NCI-H2227 (cell line): ENCODE data around the gene DYRK4.
A peak's percentile ranks its signal among the peaks of the same experiment; 100 is the strongest.
"Not testable (repeated sequence)": the region's sequence is repeated elsewhere in the genome, so short reads cannot be mapped to it uniquely, and the experiment has no call there.

ENCODE experiments used
- DNase-seq: peaks from one replicate; lab custom pipeline; 2025; ENCODE audit not compliant: unreplicated experiment; lab: John Stamatoyannopoulos, UW

The DYRK4 gene, protein sequence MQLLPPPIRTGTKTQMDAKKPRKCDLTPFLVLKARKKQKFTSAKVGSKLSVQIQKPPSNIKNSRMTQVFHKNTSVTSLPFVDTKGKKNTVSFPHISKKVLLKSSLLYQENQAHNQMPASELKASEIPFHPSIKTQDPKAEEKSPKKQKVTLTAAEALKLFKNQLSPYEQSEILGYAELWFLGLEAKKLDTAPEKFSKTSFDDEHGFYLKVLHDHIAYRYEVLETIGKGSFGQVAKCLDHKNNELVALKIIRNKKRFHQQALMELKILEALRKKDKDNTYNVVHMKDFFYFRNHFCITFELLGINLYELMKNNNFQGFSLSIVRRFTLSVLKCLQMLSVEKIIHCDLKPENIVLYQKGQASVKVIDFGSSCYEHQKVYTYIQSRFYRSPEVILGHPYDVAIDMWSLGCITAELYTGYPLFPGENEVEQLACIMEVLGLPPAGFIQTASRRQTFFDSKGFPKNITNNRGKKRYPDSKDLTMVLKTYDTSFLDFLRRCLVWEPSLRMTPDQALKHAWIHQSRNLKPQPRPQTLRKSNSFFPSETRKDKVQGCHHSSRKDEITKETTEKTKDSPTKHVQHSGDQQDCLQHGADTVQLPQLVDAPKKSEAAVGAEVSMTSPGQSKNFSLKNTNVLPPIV

DNA sequence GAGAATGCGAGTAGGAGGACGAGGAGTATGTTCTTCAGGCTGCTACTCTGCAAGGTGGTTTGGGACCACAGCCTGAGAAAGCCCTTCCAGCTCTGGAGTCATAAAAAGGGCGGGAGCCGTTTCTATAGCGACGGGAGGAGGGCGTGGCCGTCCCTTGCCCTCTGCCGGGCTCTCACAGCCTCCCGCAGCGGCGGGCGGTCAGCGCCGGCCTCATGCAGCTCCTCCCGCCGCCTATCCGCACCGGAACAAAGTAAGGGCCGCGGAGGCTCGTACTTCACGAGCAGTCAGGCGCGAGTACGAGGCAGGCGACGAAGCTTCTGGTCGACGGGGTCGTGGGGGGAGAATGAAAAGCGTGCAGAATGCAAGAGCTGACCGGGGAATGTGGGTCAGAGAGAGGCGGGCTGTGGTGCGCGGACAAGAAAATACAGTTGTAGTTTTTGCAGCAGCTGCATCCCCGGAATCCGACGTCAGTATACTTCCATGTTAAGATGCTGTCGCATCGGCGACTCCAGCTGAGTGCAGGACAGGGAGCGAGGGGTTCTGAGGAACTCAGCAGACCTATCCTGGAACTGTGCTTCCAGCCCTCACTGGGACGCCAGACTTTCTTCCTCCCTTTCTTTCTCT lies at the start of gene DYRK4:
DYRK4 (plus strand) TSS at position 175 of the 624 bp plus-strand sequence; CDS start at position 213, 38 bp downstream.
- peak; percentile 89 for DNase-seq

DNA sequence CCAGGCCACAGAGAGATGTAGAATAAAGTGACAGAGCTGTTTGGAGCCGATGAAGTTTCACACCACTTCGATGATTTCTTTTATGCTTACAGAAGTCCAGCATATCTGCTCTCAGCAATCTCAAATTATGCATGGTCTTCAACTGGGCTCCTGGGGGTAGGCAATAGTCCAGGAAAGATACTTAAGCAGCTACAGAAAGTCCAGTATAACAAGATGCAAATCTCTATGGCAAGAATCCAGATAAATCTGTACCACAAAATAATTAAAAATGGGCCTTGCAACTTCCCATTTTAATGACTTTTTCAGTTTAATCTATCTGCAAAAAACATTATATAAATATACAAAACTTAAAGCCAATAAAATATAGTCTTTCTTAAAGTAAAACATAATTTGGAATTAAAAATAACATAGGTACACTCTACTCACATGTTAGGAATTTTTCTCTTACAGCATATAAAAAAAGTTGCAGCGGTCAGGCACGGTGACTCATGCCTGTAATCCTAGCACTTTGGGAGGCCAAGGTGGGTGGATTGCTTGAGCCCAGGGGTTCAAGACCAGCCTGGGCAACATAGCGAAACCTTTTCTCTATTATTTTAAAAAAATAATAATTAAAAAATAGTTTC lies 43.8 kb upstream of the DYRK4 start:
- no peak for DNase-seq

DNA sequence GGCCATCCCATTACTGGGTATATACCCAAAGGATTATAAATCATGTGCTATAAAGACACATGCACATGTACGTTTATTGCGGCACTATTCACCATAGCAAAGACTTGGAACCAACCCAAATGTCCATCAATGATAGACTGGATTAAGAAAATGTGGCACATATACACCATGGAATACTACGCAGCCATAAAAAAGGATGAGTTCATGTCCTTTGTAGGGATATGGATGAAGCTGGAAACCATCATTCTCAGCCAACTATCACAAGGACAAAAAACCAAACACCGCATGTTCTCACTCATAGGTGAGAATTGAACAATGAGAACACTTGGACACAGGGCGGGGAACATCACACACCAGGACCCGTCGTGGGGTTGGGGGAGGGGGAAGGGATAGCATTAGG lies 38.6 kb upstream of the DYRK4 start:
- not testable (repeated sequence) for DNase-seq

DNA sequence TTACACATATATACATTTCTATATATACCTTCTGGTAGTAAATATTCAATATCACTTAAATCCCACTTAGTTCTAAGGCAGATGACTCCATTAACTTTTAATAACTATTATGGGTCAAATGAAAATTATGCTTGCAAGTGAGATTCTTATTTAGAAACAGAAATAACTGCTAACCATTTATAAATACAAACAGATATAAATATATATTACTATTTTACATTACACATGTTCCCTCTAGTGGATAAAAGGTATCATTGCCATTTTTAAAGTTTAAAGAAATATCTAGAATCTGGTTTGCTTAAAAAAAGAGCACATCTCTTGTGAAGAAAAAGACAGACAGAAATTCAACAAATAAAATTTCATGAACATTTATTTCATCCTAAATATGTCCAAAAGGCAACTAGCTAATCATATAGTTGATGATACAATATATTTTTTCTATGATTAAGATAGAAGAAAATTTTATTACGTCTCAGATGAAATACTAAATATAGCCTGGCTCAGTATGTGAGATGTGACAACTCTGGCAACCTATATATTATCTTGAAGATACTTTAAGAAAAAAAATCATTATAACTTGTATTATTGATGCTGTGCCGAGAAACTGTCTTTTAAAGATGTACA lies 35.0 kb upstream of the DYRK4 start:
- DNase-seq = peak; percentile 1

DNA sequence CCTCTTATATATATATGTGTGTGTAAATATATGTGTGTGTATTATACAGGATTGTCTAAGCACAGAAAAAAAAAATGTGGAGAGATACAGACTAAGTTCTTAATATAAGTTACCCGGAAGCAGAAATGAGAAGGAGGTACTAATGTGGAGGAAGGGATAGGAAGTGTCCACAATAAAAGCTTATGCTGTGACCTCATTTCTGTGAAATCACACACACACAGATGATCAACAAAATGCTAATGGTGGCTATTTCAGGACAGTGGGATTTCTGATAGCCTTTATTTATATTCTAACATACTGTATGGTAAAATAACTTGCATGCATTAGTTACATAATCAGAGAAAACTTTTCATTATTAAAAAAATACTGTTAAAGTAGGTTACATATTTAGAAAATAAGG lies 31.8 kb upstream of the DYRK4 start:
- no peak for DNase-seq

DNA sequence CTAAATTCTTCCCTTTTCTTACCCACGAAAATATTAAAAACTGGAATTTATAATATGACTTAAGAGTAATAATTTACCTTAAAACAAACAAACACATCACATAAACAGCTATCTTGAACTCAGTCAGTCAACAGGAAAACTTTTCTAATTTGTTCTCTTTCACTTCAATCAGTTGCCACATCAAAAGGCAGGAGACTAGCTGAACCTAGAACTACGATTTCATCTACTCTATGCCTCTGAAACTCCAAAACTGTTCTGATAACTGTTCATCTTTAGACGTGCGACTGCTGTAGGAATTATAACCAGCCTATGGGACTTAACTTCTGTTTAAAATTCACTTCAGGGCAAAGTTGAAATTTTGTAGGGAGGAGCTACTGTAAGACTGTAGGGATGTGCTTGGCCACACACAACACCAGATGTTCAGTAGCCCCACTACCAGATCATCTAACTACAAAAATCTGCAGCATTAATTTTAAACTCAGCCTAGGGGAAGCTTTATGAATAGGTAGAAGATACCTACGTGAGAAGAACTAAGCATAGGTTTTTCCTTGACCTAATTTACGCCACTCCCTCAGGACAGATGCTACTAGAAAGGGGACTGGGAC lies 30.9 kb upstream of the DYRK4 start:
- no peak for DNase-seq

DNA sequence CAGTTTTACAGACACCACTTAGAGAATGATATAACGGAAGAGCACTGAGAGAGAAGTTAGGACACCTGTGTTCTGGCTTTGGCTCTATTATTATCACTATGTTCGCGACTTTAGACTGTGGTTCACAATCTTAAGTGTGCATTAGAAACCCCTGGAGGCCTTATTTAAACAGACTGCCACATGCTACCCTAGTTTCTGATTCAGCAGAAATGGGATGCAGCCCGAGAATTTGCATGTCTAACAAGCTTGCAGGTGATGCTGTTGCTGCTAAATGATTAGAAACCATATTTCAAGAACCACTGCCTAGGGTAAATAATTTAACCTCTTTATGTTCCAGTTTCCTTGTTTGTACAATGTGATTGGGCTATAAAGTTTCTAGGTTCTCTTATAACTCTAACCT lies 26.9 kb upstream of the DYRK4 start:
- no peak for DNase-seq

DNA sequence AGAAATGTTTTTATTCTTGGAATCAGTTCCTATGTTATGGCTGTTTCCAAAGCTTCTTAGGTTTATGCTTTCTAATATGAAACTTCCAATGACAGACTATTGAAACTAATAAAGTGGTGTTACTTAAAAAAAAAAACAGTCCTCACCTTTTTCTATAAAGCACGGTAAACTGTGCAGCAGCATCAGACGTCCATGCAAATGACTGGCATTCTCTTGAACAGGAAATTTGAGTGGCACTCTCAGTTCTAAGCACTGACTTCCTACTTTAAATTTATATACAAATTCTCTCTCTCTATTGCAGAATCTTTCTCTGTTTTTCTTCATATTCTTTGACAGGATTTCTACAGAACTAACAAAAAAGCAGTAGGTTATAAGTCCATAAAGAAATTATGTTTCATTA lies 26.1 kb upstream of the DYRK4 start:
- DNase-seq = no peak

DNA sequence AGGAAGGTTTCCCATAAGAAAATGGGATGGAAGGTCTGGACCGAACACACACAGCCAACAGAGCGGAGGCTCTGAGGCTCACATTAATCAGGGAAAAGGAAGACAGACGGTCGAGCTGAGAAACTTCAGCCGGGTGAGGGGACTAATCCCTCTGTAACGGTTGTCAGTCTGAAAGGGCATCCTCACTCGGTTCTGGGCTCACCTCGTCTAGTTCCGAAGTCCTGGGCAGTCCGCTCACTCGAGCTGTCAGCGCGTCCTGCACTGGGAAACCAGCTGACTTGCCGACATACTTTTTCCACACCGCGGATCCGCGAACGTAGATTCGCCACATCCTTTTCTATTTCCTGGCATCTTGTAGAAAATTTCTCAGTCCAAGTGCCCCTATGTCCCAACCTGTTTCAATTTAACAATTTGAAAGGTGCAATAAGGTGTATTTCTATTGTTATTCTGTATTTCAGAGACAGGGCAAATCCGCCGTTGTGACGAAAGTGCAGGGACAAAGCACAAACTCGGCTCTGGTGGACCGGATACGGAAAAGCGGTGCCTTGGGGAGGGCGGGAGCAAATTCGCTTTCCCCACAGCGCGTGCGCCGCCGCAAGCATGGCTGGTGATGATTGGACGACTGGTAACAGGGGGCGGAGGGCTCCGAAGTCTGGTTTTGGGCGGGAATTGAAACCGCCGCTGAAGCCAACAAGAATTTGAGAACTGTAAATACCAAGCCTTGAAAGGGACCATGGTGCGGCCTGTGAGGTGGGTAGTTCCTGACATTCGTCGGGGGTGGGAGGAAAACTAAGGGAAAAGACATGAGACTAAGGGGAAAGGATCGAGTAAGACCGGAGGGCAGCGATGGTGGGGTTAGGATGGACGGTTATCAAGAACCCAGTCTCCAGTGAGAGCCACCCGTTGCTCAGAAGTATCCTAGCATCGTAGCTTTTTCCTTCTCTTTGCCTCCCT lies 23.5 kb upstream of the DYRK4 start, which contains the start of gene RAD51AP1:
RAD51AP1 (plus strand) TSS at position 684 of the 954 bp plus-strand sequence; CDS start at position 734, 50 bp downstream.
- peak; percentile 94 for DNase-seq

DNA sequence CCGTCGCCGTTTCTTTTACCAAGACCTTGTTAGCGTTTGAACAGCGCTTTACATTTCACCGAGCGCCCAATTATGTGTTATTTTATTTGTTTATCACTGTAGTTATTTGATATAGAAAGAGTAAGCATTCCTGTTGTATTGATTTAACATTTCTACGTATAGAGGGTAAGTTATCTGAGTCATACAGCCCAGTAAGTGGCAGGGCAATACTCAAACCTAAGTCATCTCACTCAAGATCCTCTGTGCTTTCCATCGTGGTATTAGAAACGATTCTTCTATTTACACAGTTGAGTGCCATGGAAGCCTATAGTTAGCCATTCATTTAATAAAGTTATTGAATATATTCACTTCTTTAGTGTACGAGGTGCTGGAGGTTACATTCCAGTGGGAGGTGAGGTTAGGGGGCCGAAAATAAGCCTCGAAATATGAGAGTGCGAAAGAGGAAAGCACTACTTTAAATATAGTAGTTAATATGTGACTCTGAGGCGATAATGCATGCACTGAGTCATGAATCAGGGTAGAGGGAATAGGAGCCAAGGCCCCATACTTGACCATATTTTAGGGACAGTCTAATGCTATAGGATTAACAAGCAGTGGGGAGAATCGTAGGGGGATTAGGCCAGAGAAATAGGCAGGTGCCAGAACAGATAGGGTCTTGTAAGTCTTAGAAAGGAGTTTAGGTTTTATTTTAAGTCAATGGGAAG lies 22.7 kb upstream of the DYRK4 start:
- DNase-seq = no peak

DNA sequence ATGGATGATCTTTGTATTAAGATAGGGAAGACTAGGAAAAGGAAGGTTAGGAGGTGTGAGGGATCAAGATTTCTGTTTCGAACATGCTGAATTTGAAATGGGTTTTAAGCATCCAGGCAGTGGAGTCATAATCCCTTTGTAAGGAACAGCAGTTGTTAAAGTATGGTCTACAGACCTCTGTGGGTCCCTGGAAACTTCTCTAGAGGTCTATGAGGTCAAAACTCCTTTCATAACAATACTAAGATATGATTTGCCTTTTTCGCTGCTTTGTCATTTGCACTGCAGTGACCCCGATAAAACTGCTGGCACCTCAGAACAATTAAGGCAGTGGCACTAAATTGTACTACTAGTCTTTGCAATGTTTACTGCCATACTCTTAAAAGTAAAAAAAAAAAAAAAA lies 21.8 kb upstream of the DYRK4 start:
- no peak for DNase-seq

DNA sequence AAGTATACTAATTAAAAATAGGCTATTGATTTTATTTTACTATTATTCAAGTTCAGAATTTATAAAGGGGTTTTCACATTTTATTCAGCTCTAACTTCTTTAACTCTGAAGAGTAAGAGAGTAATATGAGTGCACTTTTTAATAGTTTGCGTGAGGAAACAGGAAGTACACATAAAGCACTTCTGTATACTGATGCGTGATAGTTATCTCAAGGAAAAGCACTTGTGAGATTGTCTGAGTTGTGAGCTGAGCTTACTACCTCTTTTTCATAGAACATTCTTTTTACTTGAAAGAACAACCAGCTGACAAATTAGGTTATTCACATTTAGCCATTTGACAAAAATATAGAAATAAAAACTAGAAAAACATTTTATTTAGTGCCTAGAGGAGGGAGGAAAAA lies 21.4 kb upstream of the DYRK4 start:
- peak; percentile 0 for DNase-seq

DNA sequence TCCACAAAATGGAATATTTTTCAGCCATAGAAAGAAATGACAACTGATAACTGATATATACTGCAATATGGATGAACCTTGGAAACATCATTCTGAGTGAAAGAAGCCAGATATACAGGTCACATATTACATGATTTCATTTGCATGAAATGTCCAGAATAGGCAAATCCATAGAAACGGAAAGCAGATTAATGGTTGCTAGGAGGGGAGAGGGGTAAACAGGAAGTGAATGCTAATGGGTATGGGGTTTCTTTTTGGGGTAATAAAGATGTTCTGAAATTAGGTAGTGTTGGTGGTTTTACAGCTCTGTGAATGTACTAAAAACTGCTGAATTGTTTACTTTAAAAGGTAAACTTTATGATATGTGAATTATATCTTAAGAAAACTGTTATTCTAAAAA lies 16.8 kb upstream of the DYRK4 start:
- no peak for DNase-seq

DNA sequence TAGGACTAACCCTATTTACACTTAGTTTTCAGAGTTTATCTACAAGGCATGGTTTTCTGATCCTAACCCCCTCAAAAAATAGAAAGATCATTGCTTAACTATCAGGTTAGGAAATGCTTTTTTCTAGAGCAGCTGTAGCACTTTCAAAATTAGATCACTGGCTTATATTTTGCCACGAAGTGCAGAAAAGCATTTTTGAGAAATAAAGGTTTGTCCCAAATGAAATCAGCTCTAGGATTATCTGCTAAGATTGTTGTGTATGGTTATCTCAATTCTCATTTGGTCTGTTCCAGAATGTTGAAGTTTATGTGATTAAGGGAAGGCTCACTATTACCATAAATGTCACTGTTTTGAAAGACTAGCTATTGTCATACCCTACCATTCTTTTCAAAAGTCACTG lies 9.8 kb upstream of the DYRK4 start:
- DNase-seq = no peak

DNA sequence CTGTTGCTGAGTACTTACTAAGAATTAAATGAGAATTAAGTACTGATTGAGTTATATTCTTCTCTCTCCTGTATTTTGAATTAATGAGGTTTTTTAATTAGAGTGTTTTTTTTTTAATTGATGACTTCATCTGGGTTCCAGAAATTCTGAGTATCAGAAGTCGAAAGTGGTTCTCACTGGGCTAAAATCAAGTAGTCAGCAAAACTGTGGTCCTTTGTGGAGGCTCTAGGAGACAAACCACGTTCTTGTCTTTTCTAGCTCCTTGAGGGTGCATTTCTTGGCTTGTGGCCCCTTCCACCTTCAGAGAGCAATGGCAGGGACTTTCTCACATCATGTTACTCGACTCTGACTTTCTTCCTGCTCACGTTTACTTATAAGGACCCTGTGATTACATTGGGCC lies 8.1 kb upstream of the DYRK4 start:
- DNase-seq = no peak

DNA sequence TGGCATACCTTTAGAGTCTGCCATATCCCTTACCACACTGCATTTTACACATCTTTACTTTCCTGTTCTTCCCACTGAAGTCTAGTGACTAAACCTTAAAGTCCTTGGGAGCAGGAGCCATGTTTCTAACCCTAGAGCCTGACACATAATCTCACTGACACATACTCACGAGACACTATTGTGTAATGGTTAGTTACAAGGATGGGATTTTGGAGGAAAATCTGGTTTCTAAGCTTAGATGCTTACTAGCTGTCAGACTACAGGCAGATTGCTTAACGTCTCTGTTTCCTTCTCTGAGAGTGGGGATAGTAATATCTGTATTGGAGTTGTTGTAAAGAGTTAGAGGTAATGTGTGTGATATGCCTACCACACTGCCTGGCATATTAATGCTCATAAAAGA lies 6.2 kb upstream of the DYRK4 start:
- DNase-seq = no peak

DNA sequence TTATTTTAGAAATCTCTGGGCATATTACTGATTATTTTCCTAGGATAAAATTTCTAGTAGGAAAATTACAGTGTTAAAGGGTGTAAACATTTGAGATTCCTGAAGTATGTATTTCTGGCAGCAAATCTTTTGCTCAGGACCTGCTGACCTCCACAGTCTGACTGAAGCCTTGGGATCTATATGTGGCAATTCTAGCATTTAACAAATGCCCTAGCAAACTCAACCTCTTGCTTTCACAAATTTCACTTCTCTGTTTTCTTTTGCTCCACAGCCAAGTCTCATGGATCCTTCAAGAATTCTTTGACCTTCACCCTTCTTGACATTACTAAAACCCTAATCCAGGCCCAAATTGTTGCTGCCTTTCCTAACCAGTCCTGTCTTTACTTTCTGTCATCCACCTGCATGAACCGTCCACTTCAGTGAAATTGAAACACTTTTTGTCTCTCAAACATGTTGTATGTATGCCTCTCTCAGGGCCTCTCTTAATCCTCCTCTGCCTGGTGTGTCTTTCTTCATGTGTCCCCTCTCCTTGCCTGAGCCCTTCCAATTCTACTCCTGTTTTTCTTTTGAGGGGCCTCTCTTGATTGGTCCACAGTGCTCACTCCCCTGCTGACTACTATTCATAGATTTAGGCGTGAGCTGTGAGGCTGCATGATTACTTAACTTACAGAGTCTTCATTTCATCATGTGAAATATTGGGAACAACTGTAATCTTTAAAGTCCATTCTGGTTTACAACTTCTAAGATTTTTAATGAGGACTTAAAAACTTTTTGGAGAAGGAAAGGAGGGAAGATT lies 5.1 kb upstream of the DYRK4 start:
- no peak for DNase-seq

DNA sequence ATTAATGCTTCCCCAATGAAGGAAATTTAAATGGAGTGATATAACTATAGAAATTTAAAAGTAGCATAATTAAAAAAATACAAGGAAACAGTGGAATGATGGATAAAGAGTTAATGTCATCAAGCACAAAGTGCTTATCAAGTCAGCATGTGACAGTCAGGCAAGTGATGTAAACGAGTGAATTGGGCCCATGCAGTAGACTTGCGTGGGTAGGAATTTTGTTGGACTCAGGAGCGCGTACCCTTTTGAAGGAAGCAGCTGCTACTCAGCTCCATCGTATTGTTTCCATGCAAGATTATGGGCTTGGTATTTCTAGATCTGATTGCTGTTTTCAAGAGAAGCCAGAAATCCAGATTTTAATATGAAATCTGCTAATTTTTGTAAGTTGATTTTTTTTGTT lies 4.4 kb upstream of the DYRK4 start:
- no peak for DNase-seq
